Thoracic aorta (tissue), 2 donors: ENCODE results near the gene NBDY. TPM values are rescaled to one million over a fixed set of nuclear protein-coding genes. Genes with fewer than 3 reads are reported as not detected.

Source experiments
- ATAC-seq: fragments of 150-250 bp; one replicate; pipeline ENCODE4 v1.8.0; 2017; ENCODE audit warnings: low read depth; ENCODE audit not compliant: insufficient number of reproducible peaks, low FRiP score
- DNase-seq: peaks from one replicate; pipeline ENCODE4 v3.0.0-alpha.2; 2020; ENCODE audit warnings: low spot score
- H3K27ac ChIP-seq, 2 donors: fragments of 200-600 bp; sonication (generic); 1 replicate in 1 of 2; 2 replicates in 1 of 2; pipeline ENCODE4 v1.5.1; 2016; ENCODE audit warnings: mild to moderate bottlenecking in 2 of 2, moderate library complexity in 2 of 2
- H3K27me3 ChIP-seq: fragments of 200-600 bp; sonication (generic); replicated peaks from 2 replicates; pipeline ENCODE4 v1.6.0; 2016; ENCODE audit warnings: mild to moderate bottlenecking; ENCODE audit not compliant: insufficient read depth
- H3K36me3 ChIP-seq: fragments of 200-600 bp; sonication (generic); one replicate; pipeline ENCODE4 v1.5.1; 2016
- H3K4me1 ChIP-seq, 2 donors: fragments of 200-600 bp; sonication (generic); 1 replicate in 1 of 2; 2 replicates in 1 of 2; pipeline versions ENCODE4 v1.5.1 to v1.6.0; 2016; ENCODE audit warnings: low read depth in 2 of 2, mild to moderate bottlenecking in 1 of 2; ENCODE audit not compliant: control insufficient read depth in 1 of 2
- H3K4me3 ChIP-seq: fragments of 200-600 bp; sonication (generic); 2 replicates; pipeline ENCODE4 v1.5.1; 2016; ENCODE audit warnings: mild to moderate bottlenecking
- H3K9me3 ChIP-seq: fragments of 200-600 bp; sonication (generic); 2 replicates; pipeline ENCODE4 v1.5.1; 2016
- CTCF ChIP-seq: fragments of 200-600 bp; sonication (generic); IDR thresholded peaks from one replicate; pipeline ENCODE4 v1.5.1; 2019; ENCODE audit warnings: antibody characterized with exemption
- total RNA-seq, 2 donors: library from RNA; depleted of rRNA; stranded (reverse); fragments of >200 nt; gene quantifications; one replicate each; pipeline versions ENCODE4 v1.1.0 to v1.2.3, GENCODE V29; 2016

The NBDY gene
- total RNA-seq, 2 donors from 2014 or later = 8.3 to 12.0 TPM

- ATAC-seq = no peak
Measured at GRCh38 chrX:56795309-56795868, 66.3 kb downstream of the NBDY start.

GRCh38 chrX:56796641-56797395 lies 67.8 kb downstream of the NBDY start:
- Histone ChIP-seq H3K9me3 (no peaks in the 10 kb centered on the region), H3K27me3 (no peaks in the 10 kb centered on the region), H3K4me3 (no peak overlapping the region), H3K36me3 (no peaks in the 10 kb centered on the region), H3K4me1 (no peaks in the 10 kb centered on the region), H3K27ac (no peak overlapping the region)
- no peak for ATAC-seq
- no peak for TF ChIP-seq CTCF
- DNase-seq = no peak

More at GRCh38 chrX:56795309-56795868, 66.3 kb downstream of the NBDY start:
- TF ChIP-seq CTCF = no peak
- DNase-seq = no peak
- no peaks in the 10 kb centered on the region for H3K27me3 ChIP-seq
- no peaks in the 10 kb centered on the region for H3K4me1 ChIP-seq
- H3K4me3 ChIP-seq = no peak overlapping the region
- H3K9me3 ChIP-seq = no peaks in the 10 kb centered on the region
- H3K27ac ChIP-seq = no peak overlapping the region
- H3K36me3 ChIP-seq = no peaks in the 10 kb centered on the region

GRCh38 chrX:56797574-56798338 lies 68.7 kb downstream of the NBDY start:
- Histone ChIP-seq H3K27me3 (no peaks in the 10 kb centered on the region), H3K4me1 (no peaks in the 10 kb centered on the region), H3K4me3 (no peak overlapping the region), H3K36me3 (no peaks in the 10 kb centered on the region), H3K9me3 (no peaks in the 10 kb centered on the region), H3K27ac (no peak overlapping the region)
- DNase-seq (no peak), ATAC-seq (no peak)
- no peak for TF ChIP-seq CTCF

GRCh38 chrX:56798339-56798711 lies 69.3 kb downstream of the NBDY start:
- Histone ChIP-seq H3K4me1 (no peaks in the 10 kb centered on the region), H3K36me3 (no peaks in the 10 kb centered on the region), H3K9me3 (no peaks in the 10 kb centered on the region), H3K27ac (no peak overlapping the region), H3K27me3 (no peaks in the 10 kb centered on the region), H3K4me3 (no peak overlapping the region)
- ATAC-seq = no peak
- no peak for TF ChIP-seq CTCF
- DNase-seq = no peak
